COLO668 (cell line): ENCODE measurements around the gene ADCY9.

Experiments used
- DNase-seq: peaks from one replicate; lab custom pipeline; 2025; ENCODE audit not compliant: unreplicated experiment; lab: John Stamatoyannopoulos, UW

ADCY9 gene

GRCh38 chr16:4123616-4124300, 7.5 kb upstream of the ADCY9 start:
- no peak for DNase-seq

GRCh38 chr16:4120176-4120575, 3.9 kb upstream of the ADCY9 start:
- no peak for DNase-seq

GRCh38 chr16:4117250-4117578, 972 bp upstream of the ADCY9 start:
- DNase-seq, result no peak

GRCh38 chr16:4115949-4116318, 308 bp downstream of the ADCY9 start:
- DNase-seq, result no peak

- peak; percentile 77 for DNase-seq
These were observed 863 bp downstream of the ADCY9 start for GRCh38 chr16:4115209-4115948.

GRCh38 chr16:4114257-4115208, 1.7 kb downstream of the ADCY9 start:
- DNase-seq, result no peak

GRCh38 chr16:4113358-4114256, 2.6 kb downstream of the ADCY9 start:
- no peak for DNase-seq

- DNase-seq, result no peak
These were observed 4.2 kb downstream of the ADCY9 start for GRCh38 chr16:4111748-4112696.

GRCh38 chr16:4110680-4111079, 5.6 kb downstream of the ADCY9 start:
- peak; percentile 12 for DNase-seq

GRCh38 chr16:4110065-4110464, 6.2 kb downstream of the ADCY9 start:
- DNase-seq, result no peak

GRCh38 chr16:4109250-4109736, 6.9 kb downstream of the ADCY9 start:
- no peak for DNase-seq

- no peak for DNase-seq
These were observed 9.7 kb downstream of the ADCY9 start for GRCh38 chr16:4106516-4106915.

- DNase-seq, result no peak
These were observed 10.4 kb downstream of the ADCY9 start for GRCh38 chr16:4105848-4106247.

- DNase-seq, result no peak
These were observed 12.5 kb downstream of the ADCY9 start for GRCh38 chr16:4103745-4104144.

- no peak for DNase-seq
These were observed 14.6 kb downstream of the ADCY9 start for GRCh38 chr16:4101421-4102219.

- DNase-seq, result no peak
These were observed 17.7 kb downstream of the ADCY9 start for GRCh38 chr16:4098501-4098900.

- no peak for DNase-seq
These were observed 18.4 kb downstream of the ADCY9 start for GRCh38 chr16:4097826-4098240.

- DNase-seq, result no peak
These were observed 19.7 kb downstream of the ADCY9 start for GRCh38 chr16:4096509-4096908.
